Ectodermal cell (in vitro differentiated cells): ENCODE measurements around the gene C19orf85. TPM values are rescaled to one million over a fixed set of nuclear protein-coding genes. Genes with fewer than 3 reads are reported as not detected.

ENCODE experiments used
- H3K27ac ChIP-seq: 2 replicates; pipeline ENCODE4 v1.7.0; 2013; ENCODE audit warnings: mild to moderate bottlenecking, low read depth, low read length; ENCODE audit not compliant: insufficient read depth, poor library complexity, severe bottlenecking
- H3K27me3 ChIP-seq: 2 replicates; pipeline ENCODE4 v1.7.0; 2013; ENCODE audit warnings: mild to moderate bottlenecking, low read length; ENCODE audit not compliant: insufficient read depth, control insufficient read depth, poor library complexity, severe bottlenecking
- H3K36me3 ChIP-seq: one replicate; pipeline ENCODE4 v1.7.0; 2013; ENCODE audit warnings: low read length; ENCODE audit not compliant: control insufficient read depth, insufficient read depth
- H3K4me1 ChIP-seq: one replicate; pipeline ENCODE4 v1.7.0; 2013; ENCODE audit warnings: low read length; ENCODE audit not compliant: control insufficient read depth, insufficient read depth
- H3K4me3 ChIP-seq: 2 replicates; pipeline ENCODE4 v1.7.0; 2013; ENCODE audit warnings: low read depth, low read length, control low read depth; ENCODE audit not compliant: insufficient read depth
- H3K9me3 ChIP-seq: 2 replicates; pipeline ENCODE4 v1.7.0; 2013; ENCODE audit warnings: mild to moderate bottlenecking, low read length, moderate library complexity; ENCODE audit not compliant: control insufficient read depth
- WGBS, 2 experiments: methylation state at CpG; one replicate each; pipeline ENCODE4 v1.1.7; 2013; ENCODE audit warnings: missing lambda C conversion rate in 2 of 2; 5-methylcytosine and 5-hydroxymethylcytosine counted together
- polyA plus RNA-seq, 4 experiments: library from polyadenylated mRNA; stranded (reverse); fragments of 50-300 nt; gene quantifications; one replicate each; pipeline ENCODE4 v1.2.3, GENCODE V29; 2013

Gene C19orf85
- not detected for polyA plus RNA-seq (2013, experiment 1 of 4)
- polyA plus RNA-seq (2013, experiment 2 of 4), result 0.50 TPM
- polyA plus RNA-seq (2013, experiment 3 of 4), result 0.43 TPM
- polyA plus RNA-seq (2013, experiment 4 of 4), result 0.28 TPM

DNA sequence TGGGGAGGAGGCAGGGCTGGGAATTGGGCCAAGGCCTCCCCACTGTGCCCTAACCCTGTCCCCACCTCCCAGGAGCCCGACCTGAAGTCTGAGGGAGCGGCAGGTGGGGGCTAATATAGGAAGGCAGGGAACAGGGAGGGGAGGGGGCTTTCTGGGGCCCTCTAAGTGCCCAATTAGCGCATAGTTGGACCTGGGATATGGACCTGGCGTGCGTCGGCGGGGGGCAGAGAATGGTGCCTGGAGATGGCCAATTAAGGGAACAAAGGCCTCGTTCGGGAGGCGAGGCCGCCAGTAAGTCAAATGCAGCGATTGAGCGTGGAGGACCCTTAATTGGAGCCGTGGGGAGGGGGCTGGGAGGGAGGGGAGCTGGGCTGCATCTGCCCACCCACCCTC lies at the start of gene C19orf85:
TSS of gene C19orf85 (minus strand) at position 90 of the 393 bp plus-strand sequence. CDS start 197 bp downstream, outside the sequence.
- H3K9me3 ChIP-seq, result no peaks in the 10 kb centered on the region
- H3K27me3 ChIP-seq, result peaks cover 33% of the 10 kb centered on the region
- peaks cover 19% of the 10 kb centered on the region for H3K4me1 ChIP-seq
- WGBS, 2 experiments, result 17 to 19% methylated on average over 14 of the region's 14 CpGs
- no peak within 1 kb of the TSS for H3K4me3 ChIP-seq
- no peaks in the 10 kb centered on the region for H3K36me3 ChIP-seq
- no peak within 1 kb of the TSS for H3K27ac ChIP-seq

DNA sequence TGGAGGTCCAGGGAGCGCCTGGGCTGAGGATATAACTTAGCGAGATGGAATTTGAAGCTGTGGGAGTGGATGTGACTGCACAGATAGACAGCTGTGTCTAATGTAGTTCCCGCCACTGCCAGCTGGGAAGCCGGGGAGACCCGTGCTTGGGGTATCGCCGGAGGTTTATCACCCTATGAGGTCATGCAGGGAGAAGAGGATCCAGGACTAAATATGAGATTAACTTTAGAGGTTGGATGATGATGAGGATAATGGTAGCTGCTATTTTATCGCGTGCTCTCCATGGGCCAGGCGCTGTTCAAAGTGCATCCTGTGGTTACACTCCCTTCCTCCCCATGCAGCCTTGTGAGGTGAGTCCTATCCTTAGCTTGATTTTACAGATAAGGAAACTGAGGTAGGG lies 43.6 kb upstream of the C19orf85 start:
- Histone ChIP-seq H3K27ac (no peak overlapping the region), H3K36me3 (no peaks in the 10 kb centered on the region), H3K4me3 (no peak overlapping the region), H3K9me3 (no peaks in the 10 kb centered on the region), H3K4me1 (no peaks in the 10 kb centered on the region), H3K27me3 (peaks cover 14% of the 10 kb centered on the region)
- 85 to 86% methylated on average over 10 of the region's 10 CpGs for WGBS, 2 experiments

DNA sequence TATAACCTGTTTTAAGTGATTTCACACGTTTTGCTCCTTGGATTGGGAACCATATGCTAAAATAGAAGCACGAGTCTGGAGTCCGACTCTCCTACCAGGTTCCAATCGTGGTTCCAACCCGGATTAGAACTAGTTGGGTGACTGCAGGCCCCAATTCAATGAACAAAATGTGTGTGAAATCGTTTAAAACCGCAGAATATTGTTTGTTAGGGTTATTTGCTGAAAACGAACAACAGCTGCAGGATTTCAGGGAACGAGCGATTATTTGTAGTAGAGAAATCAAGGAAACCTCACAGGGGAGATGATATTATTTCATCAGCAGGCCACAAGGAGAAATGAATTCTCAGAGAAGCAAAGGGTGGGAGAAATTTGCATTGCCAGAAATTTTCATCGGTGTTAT lies 40.4 kb upstream of the C19orf85 start:
- Histone ChIP-seq H3K27ac (no peak overlapping the region), H3K9me3 (no peaks in the 10 kb centered on the region), H3K36me3 (no peaks in the 10 kb centered on the region), H3K4me3 (no peak overlapping the region), H3K27me3 (peaks cover 26% of the 10 kb centered on the region), H3K4me1 (no peaks in the 10 kb centered on the region)
- WGBS, 2 experiments, result 87 to 91% methylated on average over 11 of the region's 11 CpGs

DNA sequence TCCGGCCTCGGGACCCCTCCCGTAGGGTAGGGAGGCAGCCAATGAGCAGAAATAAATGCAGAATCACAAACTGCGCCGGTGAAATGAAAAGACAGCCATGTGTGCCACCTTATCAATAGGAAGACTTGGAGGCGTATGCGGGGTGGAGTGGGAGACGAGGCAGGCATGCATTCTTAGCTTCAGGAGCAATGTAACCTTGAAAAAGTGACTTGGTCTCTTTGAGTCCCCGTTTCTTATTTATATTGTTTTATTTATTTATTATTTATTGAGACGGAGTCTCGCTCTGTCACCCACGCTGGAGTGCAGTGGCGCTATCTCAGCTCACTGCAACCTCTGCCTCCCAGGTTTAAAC lies 39.7 kb upstream of the C19orf85 start:
- H3K27me3 ChIP-seq, result peaks cover 26% of the 10 kb centered on the region
- no peaks in the 10 kb centered on the region for H3K9me3 ChIP-seq
- no peaks in the 10 kb centered on the region for H3K36me3 ChIP-seq
- H3K4me1 ChIP-seq, result no peaks in the 10 kb centered on the region
- 49 to 53% methylated on average over 12 to 13 of the region's 13 CpGs for WGBS, 2 experiments
- H3K27ac ChIP-seq, result no peak overlapping the region
- no peak overlapping the region for H3K4me3 ChIP-seq

DNA sequence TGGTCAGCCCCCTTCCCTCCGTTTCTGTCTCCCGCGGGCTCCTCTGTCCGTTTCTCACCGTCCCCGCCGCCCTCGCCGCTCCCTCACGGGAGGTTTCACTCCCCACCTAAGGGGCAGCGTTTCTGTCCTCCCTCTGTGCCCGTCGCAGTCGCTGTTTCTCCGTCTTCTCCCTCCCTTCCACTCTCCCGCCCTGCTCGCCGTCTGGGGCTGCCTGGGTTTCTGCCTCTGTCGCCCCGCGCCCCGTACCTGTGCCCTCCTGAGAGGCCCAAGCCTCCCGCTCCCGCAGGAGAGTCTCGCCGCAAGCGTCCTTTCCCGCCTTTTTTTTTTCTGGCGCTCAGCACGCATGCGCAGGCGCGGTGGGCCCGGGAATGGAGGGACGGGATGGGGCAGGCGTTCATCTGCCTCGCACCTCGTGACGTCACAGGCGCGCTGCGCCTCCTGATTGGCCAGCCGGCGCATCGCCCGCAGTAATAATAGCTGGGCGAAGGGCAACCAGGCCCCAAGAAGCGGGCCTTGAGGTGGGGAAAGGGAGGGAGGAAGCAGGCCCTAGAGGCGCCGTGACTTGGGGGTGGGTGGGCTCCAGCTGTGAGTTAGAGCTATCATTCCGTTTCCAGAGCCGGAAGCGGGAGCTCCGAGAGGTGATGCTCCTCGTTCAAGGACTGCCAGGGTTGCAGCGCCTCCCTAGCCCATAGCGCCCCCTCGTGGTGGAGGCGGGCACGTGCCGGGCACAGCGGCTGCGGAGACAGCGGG lies 39.1 kb upstream of the C19orf85 start:
- H3K4me1 ChIP-seq, result no peaks in the 10 kb centered on the region
- H3K4me3 ChIP-seq, result no peak overlapping the region
- H3K9me3 ChIP-seq, result no peaks in the 10 kb centered on the region
- H3K27ac ChIP-seq, result no peak overlapping the region
- H3K27me3 ChIP-seq, result peaks cover 26% of the 10 kb centered on the region
- WGBS, 2 experiments, result 31 to 32% methylated on average over 64 of the region's 64 CpGs
- H3K36me3 ChIP-seq, result no peaks in the 10 kb centered on the region

DNA sequence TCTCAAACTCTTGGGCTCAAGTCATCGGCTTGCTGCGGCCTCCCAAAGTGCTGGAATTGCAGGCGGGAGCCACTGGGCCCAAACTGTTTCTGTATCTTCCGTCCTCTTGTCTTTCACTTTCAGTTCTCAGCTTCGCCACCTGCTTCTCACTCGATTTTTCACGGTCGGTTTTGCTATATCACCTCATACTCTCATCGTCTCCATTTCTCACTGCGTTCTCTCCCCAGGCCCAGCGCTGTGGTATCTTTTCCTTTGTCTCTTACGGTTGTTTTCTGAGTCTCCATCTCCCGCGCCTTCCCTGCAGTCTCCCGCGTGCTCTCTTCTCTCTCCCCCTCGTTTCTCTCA lies 38.6 kb upstream of the C19orf85 start:
- no peaks in the 10 kb centered on the region for H3K4me1 ChIP-seq
- H3K36me3 ChIP-seq, result no peaks in the 10 kb centered on the region
- H3K9me3 ChIP-seq, result no peaks in the 10 kb centered on the region
- 89 to 92% methylated on average over 17 of the region's 17 CpGs for WGBS, 2 experiments
- H3K27ac ChIP-seq, result no peak overlapping the region
- no peak overlapping the region for H3K4me3 ChIP-seq
- H3K27me3 ChIP-seq, result peaks cover 26% of the 10 kb centered on the region

DNA sequence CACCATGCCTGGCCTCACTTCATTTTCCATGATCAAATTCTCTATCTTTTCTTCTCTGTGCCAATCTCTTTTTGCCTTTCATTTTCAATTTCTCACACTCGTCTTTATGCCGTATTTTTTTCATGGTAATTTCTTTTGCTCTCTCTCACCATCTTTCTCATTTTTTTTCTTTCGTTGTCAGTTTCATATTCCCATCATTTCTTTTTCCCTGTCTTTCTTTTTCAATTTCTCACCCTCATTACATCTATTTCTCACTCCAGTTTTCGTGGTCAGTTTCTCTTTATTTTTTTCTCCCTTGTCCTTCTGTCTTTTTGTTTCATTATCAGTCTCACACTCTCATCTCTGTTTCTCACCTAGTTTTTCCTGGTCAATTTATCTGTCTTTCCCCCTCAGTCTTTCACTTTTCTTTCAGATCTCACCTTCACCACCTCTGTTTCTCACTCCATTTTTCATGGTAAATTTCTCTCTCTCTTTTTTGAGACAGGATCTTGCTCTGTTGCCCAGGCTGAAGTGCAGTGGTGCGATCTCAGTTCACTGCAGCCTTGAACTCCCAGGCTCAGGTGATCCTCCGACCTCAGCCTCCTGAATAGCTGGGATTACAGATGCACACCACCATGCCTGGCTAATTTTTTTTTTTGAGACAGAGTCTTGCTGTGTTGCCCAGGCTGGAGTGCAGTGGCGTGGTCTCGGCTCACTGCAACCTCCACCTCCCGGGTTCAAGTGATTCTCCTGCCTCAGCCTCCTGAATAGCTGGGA lies 37.8 kb upstream of the C19orf85 start:
- WGBS, 2 experiments, result 92 to 94% methylated on average over 9 of the region's 9 CpGs
- no peaks in the 10 kb centered on the region for H3K9me3 ChIP-seq
- H3K36me3 ChIP-seq, result no peaks in the 10 kb centered on the region
- peaks cover 26% of the 10 kb centered on the region for H3K27me3 ChIP-seq
- no peaks in the 10 kb centered on the region for H3K4me1 ChIP-seq
- H3K4me3 ChIP-seq, result no peak overlapping the region
- no peak overlapping the region for H3K27ac ChIP-seq

DNA sequence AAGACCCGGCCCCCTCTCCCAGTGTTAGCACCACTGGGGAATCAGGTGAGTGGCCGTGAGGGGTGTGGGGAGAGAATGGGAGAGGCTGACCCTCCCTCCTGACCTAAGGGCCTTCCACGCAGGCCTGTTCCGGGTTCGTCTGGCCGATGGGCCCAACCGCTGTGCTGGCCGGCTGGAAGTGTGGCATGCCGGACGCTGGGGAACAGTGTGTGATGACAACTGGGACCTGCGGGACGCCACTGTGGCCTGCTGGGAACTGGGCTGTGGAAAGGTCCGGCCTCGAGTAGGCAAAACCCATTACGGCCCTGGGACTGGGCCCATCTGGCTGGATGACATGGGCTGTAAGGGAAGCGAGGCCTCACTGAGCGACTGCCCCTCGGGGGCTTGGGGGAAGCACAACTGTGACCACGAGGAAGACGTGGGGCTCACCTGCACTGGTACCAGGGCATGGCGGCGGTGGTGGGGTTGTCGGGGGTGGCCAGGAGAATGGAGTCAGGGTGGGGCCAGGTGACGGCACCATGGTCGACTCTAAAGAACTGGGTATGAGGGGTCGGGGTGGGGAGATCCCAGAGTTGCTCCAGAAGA lies 35.9 kb upstream of the C19orf85 start:
- Histone ChIP-seq H3K4me1 (no peaks in the 10 kb centered on the region), H3K9me3 (no peaks in the 10 kb centered on the region), H3K36me3 (no peaks in the 10 kb centered on the region), H3K27ac (no peak overlapping the region), H3K27me3 (peaks cover 26% of the 10 kb centered on the region), H3K4me3 (no peak overlapping the region)
- WGBS, 2 experiments, result 94 to 95% methylated on average over 26 of the region's 26 CpGs

DNA sequence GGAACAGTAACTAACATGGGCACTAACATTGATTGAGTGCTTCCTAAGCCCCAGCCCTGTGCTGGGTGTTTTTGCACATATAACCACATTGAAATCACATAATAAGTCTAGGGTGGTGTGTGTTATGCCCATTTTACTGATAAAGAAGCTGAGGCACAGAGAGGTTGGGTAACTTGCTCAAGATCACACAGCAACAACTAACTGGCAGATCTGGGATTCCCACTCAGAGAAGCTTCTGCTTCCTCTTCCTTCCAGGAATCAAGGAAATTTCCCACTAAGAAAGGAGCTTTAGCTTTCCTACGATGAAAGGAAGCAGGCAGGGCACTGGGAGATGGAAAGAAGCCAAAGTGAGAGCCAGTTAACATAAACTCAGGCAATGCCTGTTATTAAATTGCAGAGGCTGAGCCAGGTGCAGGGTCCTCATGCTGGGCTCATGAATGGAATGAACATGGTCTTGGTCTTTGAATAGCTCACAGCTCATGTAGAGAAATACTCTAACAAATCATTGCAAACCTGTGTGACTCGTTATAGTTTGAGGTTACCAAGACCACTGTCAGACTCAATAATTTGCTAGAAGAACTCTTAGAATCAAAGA lies 33.8 kb upstream of the C19orf85 start:
- 85 to 90% methylated on average over 2 of the region's 2 CpGs for WGBS, 2 experiments
- Histone ChIP-seq H3K36me3 (no peaks in the 10 kb centered on the region), H3K9me3 (no peaks in the 10 kb centered on the region), H3K4me1 (no peaks in the 10 kb centered on the region), H3K27ac (no peak overlapping the region), H3K27me3 (peaks cover 14% of the 10 kb centered on the region), H3K4me3 (no peak overlapping the region)

DNA sequence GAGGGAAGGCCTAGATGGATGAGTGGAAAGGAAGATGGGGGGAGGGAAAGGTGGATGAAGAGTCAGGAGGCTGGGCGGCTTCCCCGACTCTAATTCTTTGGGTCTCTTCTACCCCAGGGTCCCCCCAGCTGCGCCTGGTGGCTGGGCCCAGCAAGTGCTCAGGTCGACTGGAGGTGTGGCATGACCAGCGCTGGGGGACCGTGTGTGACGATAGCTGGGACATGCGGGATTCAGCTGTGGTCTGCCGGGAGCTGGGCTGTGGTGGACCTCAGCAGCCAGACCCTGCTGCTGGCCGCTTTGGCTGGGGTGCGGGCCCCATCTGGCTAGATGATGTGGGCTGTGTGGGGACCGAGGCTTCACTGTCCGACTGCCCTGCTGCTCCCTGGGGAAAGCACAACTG lies 33.2 kb upstream of the C19orf85 start:
- Histone ChIP-seq H3K9me3 (no peaks in the 10 kb centered on the region), H3K4me3 (no peak overlapping the region), H3K27me3 (peaks cover 8% of the 10 kb centered on the region), H3K36me3 (no peaks in the 10 kb centered on the region), H3K4me1 (no peaks in the 10 kb centered on the region), H3K27ac (no peak overlapping the region)
- 88 to 89% methylated on average over 13 of the region's 13 CpGs for WGBS, 2 experiments
